HPDE6-E6E7 (cell line): ENCODE measurements around the gene KSR2.

Source experiments
- DNase-seq: peaks from one replicate; pipeline ENCODE4 v3.0.0; 2011; ENCODE audit warnings: missing footprints; ENCODE audit errors: extremely low spot score

The KSR2 gene

DNA sequence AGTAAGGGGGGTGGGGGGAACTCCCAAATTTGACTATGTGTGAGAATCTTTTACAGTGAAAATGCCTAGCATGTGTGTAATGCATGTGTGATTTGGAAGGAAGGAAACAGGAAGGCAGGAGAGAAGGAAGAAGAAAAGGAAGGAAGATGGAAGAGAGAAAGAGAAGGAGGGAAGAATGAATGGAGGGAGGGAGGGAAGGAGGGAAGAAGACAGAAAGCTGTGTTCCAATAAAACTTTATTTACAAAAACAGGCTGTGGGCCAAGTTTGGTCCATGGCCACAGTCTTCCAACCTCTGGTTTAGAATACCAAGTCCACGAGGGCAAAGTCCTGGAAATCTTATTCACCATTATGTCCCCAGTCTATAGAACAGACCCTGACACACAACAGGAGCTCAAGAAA, 278.9 kb downstream of the KSR2 start:
- no peak for DNase-seq

- no peak for DNase-seq
Observed at GRCh38 chr12:117688446-117688845, 280.3 kb downstream of the KSR2 start.

DNA sequence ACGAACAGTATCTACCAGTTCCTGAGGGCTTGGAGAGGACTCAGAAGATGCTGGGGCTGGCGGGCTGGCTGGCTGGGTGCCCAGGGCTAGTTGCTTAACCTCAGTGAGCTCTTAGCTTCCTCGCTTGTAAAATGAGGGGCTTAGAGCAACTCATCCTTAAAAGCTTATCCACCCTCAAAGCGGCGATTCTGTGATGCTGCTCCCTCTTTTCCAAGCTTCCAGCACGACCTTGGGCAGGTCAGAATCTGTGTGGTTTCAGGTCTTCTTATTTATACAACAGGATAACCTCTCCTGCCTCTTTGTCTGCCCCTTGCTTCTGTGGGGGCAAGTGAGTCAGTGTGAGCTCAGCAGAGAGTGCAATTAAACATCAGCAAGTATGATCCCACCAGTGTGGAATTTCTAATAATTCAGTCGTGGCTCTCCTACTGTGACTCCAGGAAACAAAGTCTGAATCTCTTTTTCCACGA, 281.8 kb downstream of the KSR2 start:
- DNase-seq = no peak

GRCh38 chr12:117686210-117686609, 282.6 kb downstream of the KSR2 start:
- no peak for DNase-seq

DNA sequence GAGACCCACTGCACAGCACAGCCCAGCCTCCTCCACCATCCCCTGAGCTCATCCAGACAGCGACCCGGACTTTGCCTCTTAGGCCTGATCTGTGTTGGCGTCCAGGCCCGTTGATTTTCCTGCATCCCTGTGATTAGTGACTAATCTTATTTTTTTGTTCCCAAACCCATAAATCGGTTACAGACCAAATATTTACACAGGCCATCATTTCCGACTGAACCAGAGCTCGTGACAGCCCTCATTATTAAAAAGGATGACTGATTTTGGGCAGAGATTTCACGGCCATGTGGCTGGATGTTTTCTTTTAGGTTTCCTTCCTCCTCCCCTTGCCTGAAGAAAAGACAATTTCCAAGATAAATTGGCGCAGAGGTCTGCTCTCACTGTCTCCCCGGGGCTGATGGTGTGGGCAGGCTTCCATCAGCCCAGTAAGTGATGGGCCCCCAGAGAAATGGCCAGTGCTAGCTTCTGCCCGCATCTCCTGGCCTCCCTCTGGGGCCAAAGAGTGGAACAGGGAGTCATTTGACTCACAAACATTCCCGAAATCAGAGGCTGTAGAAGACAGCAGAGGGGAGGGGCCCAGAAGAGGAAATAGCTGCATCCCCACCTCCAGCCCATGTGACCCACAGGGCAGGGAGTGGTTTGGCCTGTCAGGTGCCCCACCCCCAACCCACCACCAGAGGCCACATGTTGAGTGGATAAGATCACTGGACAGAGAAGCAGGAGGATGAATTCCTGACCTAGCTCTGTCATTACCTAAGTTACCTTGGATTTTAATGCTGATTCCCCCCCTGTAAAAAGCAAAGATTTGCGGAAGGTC, 283.5 kb downstream of the KSR2 start:
- DNase-seq = no peak

- no peak for DNase-seq
Observed at GRCh38 chr12:117684471-117684870, 284.3 kb downstream of the KSR2 start.

DNA sequence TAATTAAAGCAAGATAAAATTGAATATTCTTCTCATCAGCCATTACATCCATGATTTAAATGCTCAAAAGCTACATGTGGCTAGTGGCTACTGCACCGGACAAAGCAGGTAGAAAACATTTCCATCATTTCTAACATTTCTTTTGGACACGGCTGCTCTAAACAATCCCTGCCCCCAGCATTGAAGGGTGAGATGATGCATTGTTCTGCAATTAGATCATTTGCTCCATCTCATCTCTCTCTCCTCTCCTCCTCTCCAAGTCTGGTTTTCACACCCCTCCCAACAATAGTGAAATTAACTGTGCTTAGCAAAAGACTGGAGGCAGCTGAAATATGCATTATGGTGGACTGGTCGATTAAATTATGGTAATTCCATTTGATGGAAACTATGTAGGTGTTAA, 288.5 kb downstream of the KSR2 start:
- DNase-seq = no peak

- DNase-seq = no peak
Observed at GRCh38 chr12:117679776-117680175, 289.0 kb downstream of the KSR2 start.

DNA sequence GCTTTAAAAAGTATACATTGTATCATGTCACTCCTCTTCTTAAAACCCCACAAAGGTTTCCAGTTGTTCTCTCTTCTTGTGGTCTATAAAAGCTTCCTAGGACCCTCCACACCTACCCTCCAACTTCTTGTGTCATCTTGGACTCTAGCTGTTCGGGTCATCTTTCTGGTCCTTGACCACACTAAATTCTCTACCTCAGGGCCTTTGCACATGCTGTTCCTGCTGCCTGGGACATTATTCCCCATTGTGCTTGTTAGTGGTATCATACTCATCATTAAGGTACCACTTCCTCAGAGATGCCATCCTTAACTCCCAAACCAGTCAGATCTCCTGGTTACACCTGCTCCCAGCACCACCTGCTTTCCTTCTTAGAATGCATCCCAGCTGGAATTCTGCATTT, 294.0 kb downstream of the KSR2 start:
- DNase-seq = no peak

DNA sequence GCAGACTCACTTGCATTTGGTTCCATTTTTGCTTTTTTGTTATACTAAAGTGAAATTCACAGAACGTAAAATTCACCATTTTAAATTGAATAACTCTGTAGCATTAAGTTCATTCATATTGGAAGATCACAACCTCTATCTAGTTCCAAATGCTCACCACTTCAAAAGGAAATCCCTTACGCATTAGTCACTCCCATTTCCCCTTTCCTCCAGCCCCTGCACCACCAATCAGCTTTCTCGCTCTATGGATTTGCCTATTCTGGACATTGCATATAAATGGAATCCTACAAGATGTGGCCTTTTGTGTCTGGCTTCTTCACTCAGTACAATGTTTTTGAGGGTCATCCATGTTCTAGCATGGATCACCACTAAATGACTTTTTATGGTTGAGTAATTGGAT, 294.5 kb downstream of the KSR2 start:
- DNase-seq = no peak

- DNase-seq = no peak
Observed at GRCh38 chr12:117671734-117672133, 297.1 kb downstream of the KSR2 start.

DNA sequence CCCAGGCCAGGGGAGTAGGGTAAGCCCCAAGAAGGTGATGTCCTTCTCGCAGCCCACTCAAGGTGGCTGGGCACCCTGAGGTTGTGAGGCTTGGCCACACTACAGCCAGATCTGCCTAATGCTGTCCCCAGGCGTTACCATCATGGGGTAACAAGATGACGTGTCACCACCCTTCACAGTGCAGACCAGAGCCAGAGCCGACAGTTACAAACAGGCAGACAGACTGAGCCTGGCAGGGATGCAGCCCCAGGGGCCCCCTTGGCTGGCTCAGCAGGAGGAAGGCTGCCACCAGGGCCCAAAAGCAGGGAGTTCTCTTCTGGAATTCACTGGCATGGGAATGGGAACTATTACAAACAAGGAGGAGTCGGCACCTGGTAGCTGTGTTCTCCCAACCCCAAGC, 304.6 kb downstream of the KSR2 start:
- DNase-seq = no peak

GRCh38 chr12:117662620-117663395, 306.0 kb downstream of the KSR2 start:
- DNase-seq = no peak

- DNase-seq = no peak
Observed at GRCh38 chr12:117662220-117662619, 306.6 kb downstream of the KSR2 start.

GRCh38 chr12:117661471-117661870, 307.3 kb downstream of the KSR2 start:
- no peak for DNase-seq

- no peak for DNase-seq
Observed at GRCh38 chr12:117660896-117661295, 307.9 kb downstream of the KSR2 start.

GRCh38 chr12:117658226-117658625, 310.6 kb downstream of the KSR2 start:
- DNase-seq = no peak

DNA sequence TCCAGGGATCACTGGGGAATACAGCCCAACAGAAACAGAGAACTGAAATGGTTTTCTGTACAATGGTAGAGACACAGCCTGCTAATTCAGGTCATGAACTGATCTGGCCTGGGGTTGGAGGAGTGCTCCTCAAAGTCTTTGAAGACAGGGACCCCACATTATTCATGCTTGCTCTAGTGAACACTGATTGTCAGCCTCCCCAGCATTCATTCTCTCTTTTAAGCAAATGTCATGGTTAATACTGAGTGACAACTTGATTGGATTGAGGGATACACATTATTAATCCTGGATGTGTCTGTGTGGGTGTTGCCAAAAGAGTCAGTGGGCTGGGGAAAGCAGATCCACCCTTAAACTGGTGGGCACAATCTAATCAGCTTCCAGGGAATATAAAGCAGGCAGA, 319.0 kb downstream of the KSR2 start:
- no peak for DNase-seq

DNA sequence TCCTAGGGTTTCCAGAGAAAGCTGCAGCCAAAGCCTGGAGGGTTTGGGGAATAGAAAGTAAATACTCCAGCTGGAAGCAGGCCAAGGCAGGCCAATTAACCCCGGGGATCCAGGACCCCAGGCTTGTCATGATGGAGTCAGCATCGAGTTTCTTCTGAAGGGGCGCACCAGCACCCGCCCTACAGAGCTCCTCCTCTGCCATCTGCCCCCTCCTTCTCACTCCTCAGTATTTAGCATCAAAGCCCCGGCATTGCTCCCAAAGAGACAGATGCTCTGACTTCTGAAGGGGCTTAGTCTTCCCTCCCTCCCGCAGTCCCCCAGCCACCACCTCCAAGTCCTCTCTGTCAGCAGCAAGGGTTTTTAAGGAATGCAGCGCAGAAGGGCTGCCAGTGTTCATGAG, 322.3 kb downstream of the KSR2 start:
- no peak for DNase-seq

GRCh38 chr12:117645473-117645872, 323.3 kb downstream of the KSR2 start:
- no peak for DNase-seq

DNA sequence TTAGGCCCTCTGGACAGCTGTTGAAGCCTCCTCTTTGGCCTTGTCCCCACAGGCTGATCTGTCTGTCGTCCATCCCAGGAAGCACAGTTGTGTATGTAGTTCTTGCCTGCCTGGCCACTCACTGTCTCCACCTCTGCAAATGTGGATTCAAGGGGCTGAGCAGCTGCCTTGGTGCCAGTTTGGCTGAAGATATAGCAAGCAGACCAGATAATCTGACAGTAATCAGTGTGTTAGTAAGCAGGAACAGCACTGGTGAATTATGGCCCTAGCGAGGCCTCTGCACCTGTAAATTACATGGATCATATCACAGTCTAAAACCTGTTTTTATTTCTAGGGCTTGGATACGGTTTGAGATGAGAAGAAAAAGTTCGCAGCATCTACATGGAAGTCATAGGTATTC, 324.8 kb downstream of the KSR2 start:
- DNase-seq = no peak

GRCh38 chr12:117641885-117642284, 326.9 kb downstream of the KSR2 start:
- no peak for DNase-seq

GRCh38 chr12:117640511-117640910, 328.3 kb downstream of the KSR2 start:
- DNase-seq = no peak
